Upper lobe of left lung (tissue), 6 donors: ENCODE data around the gene AMFR. TPM values are rescaled to one million over a fixed set of nuclear protein-coding genes. Genes with fewer than 3 reads are reported as not detected.

Source experiments
- ATAC-seq, 2 donors: fragments of 200-7000 bp; cut with Tn5 transposase; one replicate each; pipeline ENCODE4 v1.9.1; 2022; ENCODE audit warnings: mild to moderate bottlenecking in 2 of 2, moderate library complexity in 2 of 2; ENCODE audit not compliant: low FRiP score in 2 of 2
- DNase-seq, 2 donors: peaks; one replicate each; pipeline ENCODE4 v3.0.0-alpha.2; 2019 to 2020
- H3K27ac ChIP-seq, 4 donors: fragments of 200-600 bp; sonication (generic); one replicate each; pipeline ENCODE4 v1.5.1; 2016 to 2019
- H3K27me3 ChIP-seq, 4 donors: fragments of 200-600 bp; sonication (generic); one replicate each; pipeline ENCODE4 v1.5.1; 2017 to 2019
- H3K36me3 ChIP-seq, 4 donors: fragments of 200-600 bp; sonication (generic); one replicate each; pipeline ENCODE4 v1.5.1; 2016 to 2019
- H3K4me1 ChIP-seq, 4 donors: fragments of 200-600 bp; sonication (generic); one replicate each; pipeline ENCODE4 v1.5.1; 2018 to 2019
- H3K4me3 ChIP-seq, 4 donors: fragments of 200-600 bp; sonication (generic); one replicate each; pipeline ENCODE4 v1.5.1; 2017 to 2019; ENCODE audit warnings: mild to moderate bottlenecking in 2 of 4, moderate library complexity in 1 of 4
- H3K9me3 ChIP-seq, 4 donors: fragments of 200-600 bp; sonication (generic); one replicate each; pipeline ENCODE4 v1.5.1; 2018 to 2019
- CTCF ChIP-seq, 6 experiments: fragments of 450-650 bp in 4 of 6; fragments of 200-600 bp in 2 of 6; sonication (generic) in 2 of 6; IDR thresholded peaks; one replicate each; pipeline ENCODE4 v1.5.1; 2016 to 2019; ENCODE audit warnings: antibody characterized with exemption in 6 of 6
- EP300 ChIP-seq, 4 donors: sonication (generic); formaldehyde crosslinking; IDR thresholded peaks; one replicate each; pipeline ENCODE4 v1.5.1; 2017; ENCODE audit warnings: antibody characterized with exemption in 4 of 4, control low read depth in 2 of 4
- POLR2A ChIP-seq, 4 donors: fragments of 450-650 bp; IDR thresholded peaks; one replicate each; pipeline ENCODE4 v1.5.1; 2016 to 2017; ENCODE audit warnings: antibody characterized with exemption in 4 of 4, mild to moderate bottlenecking in 2 of 4
- POLR2AphosphoS5 ChIP-seq, 2 donors: sonication (generic); formaldehyde crosslinking; IDR thresholded peaks; one replicate each; pipeline ENCODE4 v1.5.1; 2017; ENCODE audit warnings: antibody characterized with exemption in 2 of 2
- WGBS, 2 donors: methylation state at CpG; one replicate each; pipeline ENCODE4 v1.1.5; 2017 to 2018; 5-methylcytosine and 5-hydroxymethylcytosine counted together
- total RNA-seq, 6 donors: library from RNA; depleted of rRNA in 4 of 6; stranded (reverse); fragments of >200 nt in 4 of 6; gene quantifications; one replicate each; pipeline versions ENCODE4 v1.1.0 to v1.2.1, GENCODE V29; 2016 to 2021
- donor health status: DM: no; HTN: no; CAD: no; lungs with moderate emphysema.
- donor health status: DM: no; HTN: yes; CAD: no; lungs with severe emphysema.

AMFR gene
- total RNA-seq, 6 donors from 2014 or later, result 67.1 to 344 (median 98.0) TPM

- ATAC-seq, result no peak
- no peak for DNase-seq
- WGBS, 2 donors, result 94 to 95% methylated on average over 7 of the region's 7 CpGs
- no peaks in the 10 kb centered on the region for H3K9me3 ChIP-seq
- no peak overlapping the region for H3K27ac ChIP-seq
- H3K36me3 ChIP-seq, result no peaks in the 10 kb centered on the region
- H3K4me3 ChIP-seq, result no peak overlapping the region
- TF ChIP-seq CTCF (IDR thresholded peaks at IDR 0.05) (no peak), POLR2AphosphoS5 (IDR thresholded peaks at IDR 0.05) (no peak), POLR2A (IDR thresholded peaks at IDR 0.05) (no peak), EP300 (IDR thresholded peaks at IDR 0.05) (no peak)
- no peaks in the 10 kb centered on the region for H3K27me3 ChIP-seq
- no peaks in the 10 kb centered on the region for H3K4me1 ChIP-seq
Measured at GRCh38 chr16:56312556-56312955, 112.8 kb downstream of the AMFR start.

GRCh38 chr16:56312028-56312300 lies 113.4 kb downstream of the AMFR start:
- Histone ChIP-seq H3K27me3 (no peaks in the 10 kb centered on the region), H3K9me3 (no peaks in the 10 kb centered on the region), H3K27ac (no peak overlapping the region), H3K4me1 (no peaks in the 10 kb centered on the region), H3K4me3 (no peak overlapping the region), H3K36me3 (no peaks in the 10 kb centered on the region)
- DNase-seq (no peak), ATAC-seq (no peak)
- 66 to 83% methylated on average over 1 to 11 of the region's 11 CpGs for WGBS, 2 donors
- TF ChIP-seq CTCF (IDR thresholded peaks at IDR 0.05), result no peak
- no peak for TF ChIP-seq POLR2AphosphoS5 (IDR thresholded peaks at IDR 0.05)
- no peak for TF ChIP-seq EP300 (IDR thresholded peaks at IDR 0.05)
- no peak for TF ChIP-seq POLR2A (IDR thresholded peaks at IDR 0.05)

Other genes starting within 250 kb of the AMFR start
- gene GNAO1, start 234.1 kb downstream of the AMFR start, total RNA-seq, result 1 to 10 TPM in 2 of 6 donors, under 1 TPM in 3, not detected in 1; 0.46 to 2.7 (median 0.79) TPM
- 10 to 100 TPM; 28.3 to 88.2 (median 51.7) TPM for gene NUDT21, start 25.8 kb upstream of the AMFR start, total RNA-seq
- gene OGFOD1, start 26.0 kb upstream of the AMFR start, total RNA-seq, result 10 to 100 TPM; 19.8 to 72.3 (median 29.7) TPM
- 100 to 1,000 TPM in 1 of 6 donors, 10 to 100 TPM in 5; 27.5 to 188 (median 35.4) TPM for gene BBS2, start 94.5 kb upstream of the AMFR start, total RNA-seq
- gene MT4, start 139.5 kb upstream of the AMFR start, total RNA-seq, result not detected
- gene MT3, start 164.0 kb upstream of the AMFR start, total RNA-seq, result 1 to 10 TPM in 2 of 6 donors, not detected in 4; 1.4 to 1.5 TPM
- gene MT2A, start 183.0 kb upstream of the AMFR start, total RNA-seq, result 100 to 1,000 TPM; 137 to 552 (median 338) TPM
- gene MT1E, start 200.2 kb upstream of the AMFR start, total RNA-seq, result 100 to 1,000 TPM in 5 of 6 donors, 10 to 100 TPM in 1; 72.3 to 546 (median 187) TPM
- 100 to 1,000 TPM in 1 of 6 donors, 10 to 100 TPM in 4, 1 to 10 TPM in 1; 8.4 to 194 (median 37.0) TPM for gene MT1M, start 207.1 kb upstream of the AMFR start, total RNA-seq
- 10 to 100 TPM in 4 of 6 donors, 1 to 10 TPM in 1, not detected in 1; 5.4 to 59.1 (median 13.4) TPM for gene MT1A, start 213.1 kb upstream of the AMFR start, total RNA-seq
- gene MT1B, start 226.3 kb upstream of the AMFR start, total RNA-seq, result not detected
- 10 to 100 TPM in 2 of 6 donors, 1 to 10 TPM in 4; 4.7 to 21.0 (median 8.6) TPM for gene MT1F, start 232.4 kb upstream of the AMFR start, total RNA-seq
- 10 to 100 TPM in 4 of 6 donors, 1 to 10 TPM in 1, not detected in 1; 4.5 to 93.0 (median 14.0) TPM for gene MT1G, start 242.5 kb upstream of the AMFR start, total RNA-seq
- 1 to 10 TPM in 2 of 6 donors, not detected in 4; 2.9 to 9.3 TPM for gene MT1H, start 244.3 kb upstream of the AMFR start, total RNA-seq